HCT116 (cell line): ENCODE measurements around the gene RAB40C.

Experiments
- CEBPB ChIP-seq: IDR thresholded peaks from 2 replicates; pipeline ENCODE4 v1.6.1; 2012; ENCODE audit warnings: low read depth
- CTCF ChIP-seq, 3 experiments: fragments of 200-600 bp in 1 of 3; sonication (generic) in 1 of 3; IDR thresholded peaks in 2 of 3; conservative IDR thresholded peaks in 1 of 3; 2 replicates each; pipeline ENCODE4 v1.5.1; 2012 to 2017; ENCODE audit warnings: low read depth in 2 of 3, low read length in 2 of 3, antibody characterized with exemption in 1 of 3, borderline replicate concordance in 1 of 3, control low read depth in 1 of 3, mild to moderate bottlenecking in 1 of 3, mixed read lengths in 1 of 3, mixed run types in 1 of 3, moderate library complexity in 1 of 3; ENCODE audit not compliant: insufficient read depth in 1 of 3
- POLR2A ChIP-seq: IDR thresholded peaks from 2 replicates; pipeline ENCODE4 v1.7.0; 2011; ENCODE audit warnings: borderline replicate concordance; ENCODE audit not compliant: insufficient read depth, insufficient read length; ENCODE audit errors: extremely low read depth
- POLR2AphosphoS5 ChIP-seq: IDR thresholded peaks from 2 replicates; pipeline ENCODE4 v1.6.1; 2011; ENCODE audit warnings: mild to moderate bottlenecking, low read depth, low read length, moderate library complexity
- REST ChIP-seq: IDR thresholded peaks from 2 replicates; pipeline ENCODE4 v1.6.1; 2012; ENCODE audit warnings: low read depth
- ZBTB33 ChIP-seq: IDR thresholded peaks from 2 replicates; pipeline ENCODE4 v1.6.1; 2011; ENCODE audit warnings: mild to moderate bottlenecking, low read length, moderate library complexity; ENCODE audit not compliant: insufficient replicate concordance; ENCODE audit errors: extremely low read depth
- ZNF274 ChIP-seq: fragments of 200-500 bp; sonication (Bioruptor generic); IDR thresholded peaks from 2 replicates; pipeline ENCODE4 v1.6.1; 2014; ENCODE audit warnings: mild to moderate bottlenecking, low read depth, low read length, inconsistent platforms

GRCh38 chr16:578870-579405 is 10.9 kb upstream of the RAB40C start:
- TF ChIP-seq CTCF (IDR thresholded peaks at IDR 0.05 in 2 of 3, conservative IDR thresholded peaks at IDR 0.05 in 1 of 3; ENCODE audit: borderline replicate concordance in 1 of 3, insufficient read depth in 1 of 3, low read depth in 2 of 3, low read length in 2 of 3), result peak; percentile 59 to 74 (median 68); a peak in 5 of 6 replicates
- TF ChIP-seq POLR2AphosphoS5, result no peak
- no peak for TF ChIP-seq POLR2A
- TF ChIP-seq REST, result no peak
- TF ChIP-seq ZBTB33, result no peak
- no peak for TF ChIP-seq ZNF274
- no peak for TF ChIP-seq CEBPB
